NCI-H2171 treated with DMSO at 0.1 percent for 48 hours (cell line): ENCODE measurements around the gene SNX24.
A peak's percentile ranks its signal among the peaks of the same experiment; 100 is the strongest.
"Not testable (repeated sequence)": the region's sequence is repeated elsewhere in the genome, so short reads cannot be mapped to it uniquely, and the experiment has no call there.

Source experiments
- DNase-seq: peaks from one replicate; lab custom pipeline; 2025; lab: John Stamatoyannopoulos, UW

SNX24 gene, protein sequence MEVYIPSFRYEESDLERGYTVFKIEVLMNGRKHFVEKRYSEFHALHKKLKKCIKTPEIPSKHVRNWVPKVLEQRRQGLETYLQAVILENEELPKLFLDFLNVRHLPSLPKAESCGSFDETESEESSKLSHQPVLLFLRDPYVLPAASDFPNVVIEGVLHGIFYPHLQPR

DNA sequence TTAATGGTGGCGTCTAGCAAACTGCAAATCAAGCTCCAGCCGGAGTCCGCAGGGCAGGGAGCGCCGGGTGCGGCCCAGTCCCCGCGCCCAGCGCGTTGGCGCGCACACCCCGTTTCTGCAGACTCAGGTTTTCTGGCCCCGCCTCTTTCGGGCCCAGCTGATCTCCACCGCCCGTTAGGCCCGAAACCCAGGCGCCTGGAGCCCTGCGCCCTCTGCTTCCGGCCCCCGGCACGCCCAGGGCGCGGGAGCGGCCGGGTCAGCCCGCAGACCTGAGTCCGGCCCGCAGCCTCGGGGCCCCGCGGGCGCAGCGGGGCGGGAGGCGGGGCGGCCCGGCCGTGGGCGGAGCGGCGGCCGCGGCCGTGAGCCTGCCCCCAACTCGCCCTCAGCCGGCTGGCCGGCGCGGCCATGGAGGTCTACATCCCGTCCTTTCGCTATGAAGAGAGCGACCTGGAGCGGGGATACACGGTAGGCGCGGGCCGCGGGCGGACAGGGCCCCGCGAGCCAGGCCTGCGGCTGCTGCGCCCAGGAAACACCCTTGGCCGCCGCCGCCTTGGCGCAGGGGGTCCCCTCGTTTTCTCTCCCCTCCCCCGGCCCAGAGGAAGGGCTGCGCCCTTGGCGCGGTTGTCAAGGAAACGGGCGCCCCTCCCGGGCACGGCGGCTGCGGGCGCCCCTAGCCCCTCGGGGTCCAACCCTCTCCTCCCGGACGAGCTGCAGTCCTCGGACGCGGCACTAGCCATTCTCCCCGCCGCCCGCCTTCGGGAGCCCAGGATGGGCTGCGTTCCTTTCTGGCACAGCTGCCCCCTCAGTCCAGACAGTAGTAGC is at the start of gene SNX24:
TSS of gene SNX24 (plus strand) at position 385 of the 822 bp plus-strand sequence. CDS start at position 406, 21 bp downstream.
- DNase-seq = peak; percentile 65

DNA sequence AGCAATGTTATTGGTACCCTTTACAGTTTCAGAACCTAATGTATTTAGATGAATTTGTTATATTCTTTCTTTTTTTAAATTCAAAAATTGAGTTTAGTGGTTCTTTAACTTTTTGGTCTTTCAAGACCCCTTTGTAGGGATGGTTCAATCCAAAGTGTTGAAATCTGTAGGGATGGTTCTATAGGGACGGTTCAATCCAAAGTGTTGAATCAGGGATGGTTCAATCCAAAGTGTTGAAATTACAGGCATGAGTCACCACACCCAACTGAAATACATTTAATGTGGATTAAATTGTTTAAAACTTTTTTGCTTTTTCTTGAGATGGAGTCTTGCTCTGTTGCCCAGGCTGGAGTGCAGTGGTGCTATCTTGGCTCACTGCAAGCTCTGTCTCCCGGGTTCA is 39.9 kb upstream of the SNX24 start:
- no peak for DNase-seq

DNA sequence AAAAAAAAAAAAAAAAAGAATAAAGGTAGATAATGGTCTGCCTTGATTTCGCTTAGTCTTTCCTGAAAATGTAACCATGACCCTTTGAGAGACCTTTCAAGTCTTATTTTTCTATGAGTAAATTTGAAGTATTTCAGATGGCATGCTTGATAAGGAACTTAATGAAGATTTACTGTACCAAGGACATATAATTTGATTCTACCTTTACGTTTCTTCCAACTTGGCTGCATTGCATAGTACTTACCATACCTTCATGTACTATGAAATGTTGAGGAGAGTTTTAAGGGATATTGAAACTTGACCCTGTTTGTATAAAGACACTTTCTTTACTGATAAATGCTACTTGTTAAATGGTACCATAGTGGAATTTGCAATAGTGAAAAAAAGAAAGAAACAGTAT is 35.0 kb upstream of the SNX24 start:
- no peak for DNase-seq

DNA sequence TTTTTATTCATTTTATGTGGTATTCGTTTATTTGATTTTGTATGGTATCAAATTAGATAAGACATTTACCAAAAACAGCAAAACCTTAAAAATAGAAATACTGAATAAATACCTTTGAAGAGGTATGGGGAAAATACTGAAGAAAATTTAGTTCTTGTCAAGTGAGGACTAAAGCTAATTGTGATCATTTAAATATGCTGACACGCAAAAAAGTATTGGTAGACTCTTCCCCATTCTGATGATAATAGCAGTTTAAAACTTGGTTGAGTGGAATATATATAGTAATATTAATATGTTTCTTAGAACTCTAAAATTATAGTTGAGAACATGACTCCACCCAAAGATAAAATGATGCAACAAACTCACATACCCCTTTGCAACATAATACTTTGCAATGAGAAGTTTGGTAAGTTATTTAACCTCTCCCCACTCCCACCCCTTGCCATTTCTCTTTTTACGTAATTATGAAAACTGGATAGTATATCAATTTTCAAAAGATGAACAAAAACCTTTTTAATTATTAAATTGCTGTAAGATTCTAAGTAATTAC is 30.1 kb upstream of the SNX24 start:
- no peak for DNase-seq

DNA sequence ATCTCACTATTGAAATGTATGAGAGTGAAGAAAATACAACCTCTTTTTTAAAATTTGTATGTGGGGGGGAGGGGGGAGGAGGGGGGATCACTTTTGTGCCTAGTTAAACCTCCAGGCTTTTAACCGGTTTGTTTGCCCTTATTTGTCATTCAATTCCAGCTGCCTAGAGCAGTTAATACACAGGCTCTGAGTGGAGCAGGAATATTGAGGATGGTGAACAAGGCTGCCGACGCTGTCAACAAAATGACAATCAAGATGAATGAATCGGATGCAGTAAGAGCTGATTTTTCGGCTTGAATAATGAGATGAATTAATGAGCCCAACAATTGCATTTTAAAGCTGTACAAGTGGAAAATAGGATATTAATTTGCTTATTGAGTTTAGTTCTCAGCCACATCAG is 28.7 kb upstream of the SNX24 start:
- DNase-seq = no peak

DNA sequence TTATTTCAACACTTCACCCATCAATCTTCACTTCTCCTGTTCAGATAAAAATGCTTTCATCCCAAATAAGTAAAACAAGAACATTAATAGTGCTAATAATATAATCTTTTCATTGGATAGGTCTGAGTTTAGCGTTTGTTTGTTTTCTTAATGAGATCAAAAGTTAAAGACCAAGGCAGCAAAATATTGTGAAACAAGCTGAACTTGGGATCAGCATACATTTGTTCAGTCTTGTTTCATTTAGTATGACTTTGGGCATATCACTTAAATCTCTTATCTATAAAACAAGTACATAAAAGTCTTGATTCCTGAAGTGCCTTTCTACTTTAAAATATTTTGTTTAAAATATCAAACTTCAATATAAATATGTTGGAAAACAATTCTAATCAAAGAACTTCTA is 13.4 kb upstream of the SNX24 start:
- no peak for DNase-seq

DNA sequence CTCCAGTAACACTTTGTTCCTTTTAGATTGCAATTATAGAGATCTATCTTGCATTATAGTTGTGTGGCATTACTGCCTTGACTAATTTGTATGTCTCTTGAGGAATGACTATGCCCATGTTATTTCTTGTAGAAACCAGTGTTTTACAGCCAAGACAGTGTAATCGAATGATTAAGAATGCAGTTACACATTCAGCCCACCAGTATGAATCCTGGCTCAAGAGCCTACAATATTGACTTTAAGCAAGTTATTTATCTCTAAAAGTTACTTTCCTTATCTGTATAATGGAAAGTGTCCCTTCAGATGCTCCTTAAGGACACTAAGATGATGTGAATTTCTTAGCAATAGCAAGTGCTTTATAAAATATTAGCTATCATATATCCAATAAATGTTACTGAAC is 9.7 kb upstream of the SNX24 start:
- no peak for DNase-seq

DNA sequence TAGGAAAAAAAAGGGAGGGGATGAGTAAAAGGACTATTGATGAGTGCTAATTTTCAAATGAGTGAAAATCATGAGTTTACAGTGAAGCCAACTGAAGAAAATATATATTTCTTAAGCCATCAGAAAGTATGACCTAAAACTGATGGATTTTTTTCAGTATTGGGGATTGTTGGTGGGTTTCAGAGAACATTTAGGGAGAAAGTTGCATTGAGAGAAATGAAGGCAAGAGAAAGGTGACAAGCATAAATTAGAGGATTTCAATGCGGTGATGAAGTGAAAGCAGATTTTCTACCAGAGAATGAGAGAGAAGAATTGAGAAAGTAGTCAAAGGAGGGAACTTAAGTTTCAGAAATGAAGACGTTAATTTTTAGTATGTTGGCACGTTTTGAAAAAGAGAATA is 8.5 kb upstream of the SNX24 start:
- DNase-seq = no peak

DNA sequence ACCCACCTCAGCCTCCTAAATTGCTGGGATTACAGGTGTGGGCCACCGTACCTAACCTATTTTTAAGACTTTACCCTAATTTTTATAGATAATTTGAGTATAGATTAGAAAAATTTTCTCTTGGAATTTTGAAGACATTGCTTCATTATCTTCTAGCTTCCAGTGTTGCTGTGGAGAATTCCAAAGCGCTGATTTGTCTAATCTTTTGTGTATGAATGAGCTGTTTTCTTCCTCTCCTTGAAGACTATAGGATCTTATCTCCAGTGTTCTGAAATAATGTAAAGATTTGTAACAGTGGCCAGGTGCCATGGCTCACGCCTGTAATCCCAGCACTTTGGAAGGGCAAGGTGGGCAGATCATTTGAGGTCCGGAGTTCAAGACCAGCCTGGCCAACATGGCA is 5.7 kb upstream of the SNX24 start:
- no peak for DNase-seq

DNA sequence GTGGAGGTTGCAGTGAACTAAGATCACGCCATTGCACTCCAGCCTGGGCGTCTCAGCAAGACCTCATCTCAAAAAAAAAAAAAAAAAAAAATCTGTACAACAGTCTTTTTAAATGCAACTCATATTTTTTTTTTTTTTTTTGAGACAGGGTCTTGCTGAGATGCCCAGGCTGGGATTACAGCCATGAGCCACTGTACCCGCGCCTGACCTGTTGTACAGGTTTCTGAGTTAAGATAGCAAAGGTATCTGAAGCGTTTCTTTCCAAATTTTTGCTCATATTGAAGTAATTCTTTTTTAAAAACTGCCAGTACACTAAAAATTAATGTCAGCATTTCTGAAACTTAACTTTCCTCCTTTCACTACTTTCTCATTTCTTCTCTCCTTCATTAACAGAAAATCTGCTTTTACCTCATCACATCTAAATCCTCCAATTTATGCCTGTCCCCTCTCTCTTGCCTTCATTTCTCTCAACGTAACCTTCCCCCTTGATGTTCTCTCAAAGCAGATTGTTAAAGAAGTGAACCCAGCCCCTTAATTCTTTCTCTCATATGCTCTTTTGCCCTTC is 3.3 kb upstream of the SNX24 start:
- no peak for DNase-seq

DNA sequence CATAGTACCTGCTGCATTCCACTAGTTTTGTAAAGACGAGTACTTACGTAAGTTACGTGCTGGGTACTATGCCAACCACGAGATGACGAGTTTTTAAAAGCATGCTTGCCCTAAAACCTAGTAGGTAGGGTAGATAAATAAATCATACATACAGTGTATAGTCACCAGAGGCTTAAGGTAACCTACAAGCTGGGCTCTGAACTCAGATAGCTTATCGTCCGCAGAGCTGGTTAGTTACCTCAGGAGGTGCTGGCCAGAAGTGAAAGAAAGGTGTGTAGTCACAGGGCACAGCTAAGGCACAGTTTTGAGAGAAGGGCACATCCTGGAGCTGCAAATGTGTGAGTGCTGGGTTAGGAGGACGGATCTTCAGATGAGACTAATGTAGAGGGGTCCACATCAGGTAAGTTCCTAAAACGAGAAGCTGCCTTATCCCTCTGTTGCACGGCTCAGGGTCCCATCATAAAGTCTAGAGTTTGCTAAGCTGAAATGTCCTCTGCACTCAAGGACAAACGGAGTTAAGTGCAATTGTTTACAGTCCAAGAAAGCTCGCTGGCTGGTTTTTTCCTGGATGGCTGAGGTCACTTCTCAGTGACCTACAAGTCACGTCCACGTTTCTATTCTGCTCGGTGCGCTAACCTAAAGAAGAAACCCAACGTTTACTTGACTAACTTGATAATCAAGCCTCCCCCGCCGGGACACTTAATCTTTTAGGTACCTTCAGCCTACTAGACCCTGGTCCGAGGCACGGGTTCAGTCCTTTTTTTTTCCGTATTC is 1.1 kb upstream of the SNX24 start:
- DNase-seq = no peak

DNA sequence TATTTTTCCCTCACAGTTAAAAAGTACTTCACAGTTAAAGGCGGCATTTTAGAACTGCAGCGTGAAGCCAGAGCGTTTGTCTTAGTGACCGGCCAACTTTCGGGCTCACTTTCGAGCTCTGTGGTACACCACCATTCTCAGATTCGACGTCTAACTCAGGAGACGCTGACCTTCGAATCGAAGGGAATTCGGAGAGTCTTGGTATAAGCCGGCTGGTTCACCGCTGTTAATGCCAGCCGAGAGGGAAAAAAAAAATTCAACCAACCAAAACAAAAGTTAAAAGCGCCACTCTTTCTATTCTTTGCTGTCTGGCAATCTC is 544 bp upstream of the SNX24 start:
- DNase-seq = peak; percentile 23

DNA sequence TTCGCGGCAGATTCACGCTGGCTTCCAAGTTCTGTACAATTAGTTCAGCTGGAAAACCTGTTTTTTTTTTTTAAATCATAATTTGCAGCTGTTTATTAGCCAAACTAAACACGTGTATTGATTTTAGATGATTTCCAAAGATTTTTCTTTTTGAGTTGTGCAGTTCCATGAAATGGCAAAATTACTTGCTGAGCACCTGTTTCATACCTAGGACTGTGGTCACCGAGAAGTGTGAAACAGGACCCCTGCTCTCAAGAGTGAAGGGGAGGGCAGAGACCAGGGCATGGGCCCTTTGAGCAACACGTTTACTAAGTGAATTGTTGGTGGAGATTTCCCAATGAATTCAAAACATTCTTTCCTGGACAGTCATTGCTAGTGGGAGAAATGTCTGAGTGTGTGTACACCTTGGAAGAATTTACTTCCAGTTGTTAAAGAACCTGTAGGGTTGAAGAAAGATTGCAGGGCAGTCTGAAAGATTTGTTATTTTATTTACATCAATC is 688 bp downstream of the SNX24 start:
- no peak for DNase-seq

DNA sequence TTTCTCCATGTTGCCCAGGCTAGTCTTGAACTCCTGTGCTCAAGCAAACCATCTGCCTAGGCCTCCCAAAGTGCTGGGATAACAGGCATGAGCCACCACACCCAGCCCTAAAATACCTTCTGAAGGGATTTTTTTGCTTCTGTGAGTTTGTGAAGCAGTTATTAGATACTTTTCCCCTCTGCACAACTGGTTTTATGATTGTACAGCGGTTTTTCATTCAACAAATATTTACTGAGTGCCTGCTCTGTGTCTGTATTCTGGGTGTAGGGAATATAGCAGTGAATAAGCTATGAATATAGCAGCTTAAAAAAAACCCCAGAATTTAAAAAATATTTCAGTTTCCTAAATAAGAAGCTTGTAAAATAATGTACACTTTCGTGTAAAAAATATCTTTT is 2.3 kb downstream of the SNX24 start:
- no peak for DNase-seq

DNA sequence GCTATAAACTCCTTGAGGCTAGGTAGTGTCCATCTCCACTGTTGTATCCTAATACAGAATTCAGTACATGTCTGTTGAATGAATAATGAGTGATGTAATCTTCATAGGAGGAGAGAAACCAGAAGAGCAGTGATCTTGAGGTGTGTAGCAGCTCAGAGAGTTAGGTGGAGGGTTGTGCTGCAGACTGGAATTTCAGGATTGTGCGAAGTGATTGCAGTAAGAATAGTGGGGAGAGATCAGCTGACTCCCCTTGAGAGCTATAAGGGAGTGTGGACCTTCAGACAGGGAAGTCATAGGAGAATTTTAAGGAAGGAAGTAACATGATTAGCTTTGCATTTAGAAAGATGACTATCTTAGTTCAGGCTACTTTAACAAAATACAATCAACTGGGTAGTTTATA is 4.4 kb downstream of the SNX24 start:
- DNase-seq = no peak

DNA sequence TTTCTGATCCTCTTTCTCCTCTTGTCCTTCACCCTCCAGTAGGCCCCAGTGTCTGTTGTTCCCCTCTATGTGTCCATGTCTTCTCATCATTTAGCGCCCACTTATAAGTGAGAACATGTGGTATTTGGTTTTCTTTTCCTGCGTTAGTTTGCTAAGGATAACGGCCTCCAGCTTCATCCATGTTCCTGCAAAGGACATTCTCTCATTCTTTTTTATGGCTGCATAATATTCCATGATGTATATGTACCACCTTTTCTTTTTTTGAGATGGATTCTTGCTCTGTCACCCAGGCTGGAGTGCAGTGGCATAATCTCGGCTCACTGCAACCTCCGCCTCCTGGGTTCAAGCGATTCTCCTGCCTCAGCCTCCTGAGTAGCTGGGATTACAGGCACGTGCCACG is 12.1 kb downstream of the SNX24 start:
- not testable (repeated sequence) for DNase-seq

DNA sequence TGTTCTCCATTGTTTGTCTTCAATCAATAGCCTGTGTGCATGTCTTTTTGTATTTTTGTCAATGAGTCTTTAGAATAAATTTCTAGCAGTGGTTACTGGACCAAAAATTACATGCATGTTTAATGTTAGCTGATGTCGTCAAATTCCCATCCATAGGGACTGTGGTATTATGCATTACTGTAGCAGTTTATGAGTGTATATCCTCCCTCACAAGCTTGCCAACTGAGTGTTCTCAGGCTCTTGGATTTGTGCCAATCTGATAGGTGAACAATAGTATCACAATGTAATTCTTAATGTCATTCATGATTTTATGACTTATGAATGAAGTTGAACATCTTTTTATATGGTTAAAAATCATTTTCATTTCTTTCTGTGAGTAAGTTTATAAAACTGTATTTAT is 13.0 kb downstream of the SNX24 start:
- peak; percentile 0 for DNase-seq

DNA sequence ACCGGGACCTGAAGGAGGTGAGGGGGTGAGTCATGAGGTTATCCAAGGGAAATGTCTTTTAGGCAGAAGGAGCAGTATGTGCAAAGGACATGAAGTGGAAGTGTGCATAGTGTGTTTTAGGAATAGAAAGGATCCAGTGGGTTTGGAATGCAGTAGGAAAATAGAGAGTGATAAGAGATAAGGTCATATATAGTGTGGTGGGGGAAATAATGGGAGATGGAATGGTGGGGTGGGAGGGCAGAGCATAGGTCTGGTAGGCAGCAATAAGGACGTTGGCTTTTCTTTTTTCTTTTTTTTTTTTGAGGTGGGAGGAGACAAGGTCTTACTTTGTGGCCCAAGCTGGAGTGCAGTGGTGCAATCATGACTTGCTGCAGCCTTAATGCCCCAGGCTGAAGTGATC is 17.8 kb downstream of the SNX24 start:
- DNase-seq = no peak

DNA sequence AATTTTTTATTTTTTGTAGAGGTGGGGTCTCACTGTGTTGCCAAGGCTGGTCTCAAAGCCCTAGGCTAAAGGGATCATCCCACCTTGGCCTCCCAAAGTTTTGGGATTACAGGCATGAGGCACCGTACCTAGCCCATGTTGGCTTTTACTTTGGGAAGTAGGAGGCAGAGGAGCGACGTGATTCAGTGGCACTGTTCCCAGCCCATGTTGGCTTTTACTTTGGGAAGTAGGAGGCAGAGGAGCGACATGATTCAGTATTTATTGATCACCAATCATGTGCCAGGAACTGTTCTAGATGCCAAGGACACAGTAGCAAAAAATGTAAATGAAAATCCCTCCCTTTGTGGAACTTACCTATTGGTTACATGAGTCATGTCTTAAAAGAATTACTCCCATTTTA is 18.3 kb downstream of the SNX24 start:
- no peak for DNase-seq

DNA sequence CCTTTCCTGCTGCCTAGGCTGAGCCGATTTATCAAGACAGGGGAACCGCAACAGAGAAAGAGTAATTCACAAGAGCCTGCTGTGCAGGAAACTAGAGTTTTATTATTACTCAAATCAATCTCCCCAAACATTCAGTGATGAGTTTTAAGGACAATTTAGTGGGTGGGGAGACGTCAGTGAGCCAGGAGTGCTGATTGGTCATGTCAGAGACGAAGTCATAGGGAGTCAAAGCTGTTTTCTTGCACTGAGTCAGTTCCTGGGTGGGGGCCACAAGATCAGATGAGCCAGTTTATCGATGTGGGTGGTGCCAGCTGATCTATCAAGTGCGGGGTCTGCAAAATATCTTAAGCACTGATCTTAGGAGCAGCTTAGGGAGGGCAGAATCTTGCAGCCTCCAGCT is 19.0 kb downstream of the SNX24 start:
- DNase-seq = no peak

DNA sequence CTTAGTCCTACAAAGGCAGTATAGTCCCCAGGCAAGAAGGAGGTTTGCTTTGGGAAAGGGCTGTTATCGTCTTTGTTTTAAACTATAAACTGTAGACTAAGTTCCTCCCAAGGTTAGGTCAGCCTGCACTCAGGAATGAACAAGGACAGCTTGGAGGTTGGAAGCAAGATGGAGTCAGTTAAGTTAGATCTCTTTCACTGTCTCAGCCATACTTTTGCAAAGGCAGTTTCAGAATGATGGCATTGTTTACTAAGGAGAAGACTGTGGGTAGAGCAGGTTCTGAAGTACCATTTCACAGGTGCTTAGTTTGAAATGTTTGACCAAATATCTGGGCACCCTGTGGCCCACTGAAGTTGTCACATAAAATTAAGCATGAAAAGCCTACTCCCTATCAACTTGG is 19.4 kb downstream of the SNX24 start:
- DNase-seq = no peak

DNA sequence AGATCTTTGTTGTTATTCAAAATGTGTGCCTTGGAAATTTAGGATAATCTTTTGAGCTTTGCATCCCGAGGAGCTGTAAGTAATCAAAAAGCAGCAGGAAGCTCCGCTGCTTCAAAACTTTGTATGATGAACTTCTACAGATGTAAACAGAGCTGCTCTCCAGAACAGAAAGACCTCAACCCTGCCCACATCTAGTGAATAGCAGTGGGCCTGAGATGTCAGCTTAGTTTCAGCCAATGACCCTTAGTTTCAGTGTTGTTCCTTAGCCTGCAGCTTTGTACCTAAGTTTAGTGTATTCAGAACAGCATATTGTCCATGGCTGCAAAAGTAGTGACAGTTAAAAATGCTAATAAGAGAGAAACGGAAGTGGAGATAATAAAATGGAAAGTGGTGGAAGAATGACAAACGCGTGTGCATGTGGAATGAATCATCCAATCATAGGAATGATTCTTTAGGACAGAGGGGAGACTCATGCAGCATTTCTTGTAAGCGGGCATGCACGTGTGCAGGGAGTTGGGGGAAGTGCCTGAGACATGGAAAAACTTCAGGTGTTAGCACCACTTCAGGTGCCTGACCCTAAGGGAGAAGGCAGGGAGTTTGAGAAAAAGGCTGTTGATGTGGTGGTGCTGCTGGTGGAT is 24.9 kb downstream of the SNX24 start:
- DNase-seq = no peak
